T-cell (primary cell): ENCODE measurements around the gene MPZL3. TPM values are rescaled to one million over a fixed set of nuclear protein-coding genes. Genes with fewer than 3 reads are reported as not detected.

Source experiments
- ATAC-seq, 4 experiments: fragments of 200-7000 bp in 3 of 4; fragments of 150-1000 bp in 1 of 4; cut with Tn5 transposase; replicated peaks in 1 of 4; 1 replicate in 3 of 4; 2 replicates in 1 of 4; pipeline ENCODE4 v1.10.0; 2021; ENCODE audit warnings: moderate library complexity in 3 of 4, mild to moderate bottlenecking in 2 of 4, moderate number of reproducible peaks in 1 of 4
- CTCF ChIA-PET, 2 donors: fragments of 300-600 bp; sonication (Branson Sonifier 250); formaldehyde crosslinking; loops; one replicate each; lab custom pipeline; 2022; ENCODE audit warnings: antibody characterized with exemption in 2 of 2; lab: Charles Lee
- POLR2A ChIA-PET, 2 donors: fragments of 300-600 bp; sonication (Branson Sonifier 250); formaldehyde crosslinking; loops; one replicate each; lab custom pipeline; 2022; ENCODE audit warnings: antibody characterized with exemption in 2 of 2; lab: Charles Lee
- DNase-seq, 35 experiments: peaks; one replicate each; pipeline versions ENCODE4 v3.0.0 to v3.0.0-alpha.2; 2013 to 2023
- H3K27ac ChIP-seq: one replicate; pipeline ENCODE4 v1.5.1; 2013; ENCODE audit warnings: low read length
- H3K27me3 ChIP-seq, 2 experiments: replicated peaks in 1 of 2; 1 replicate in 1 of 2; 2 replicates in 1 of 2; pipeline versions ENCODE4 v1.6.1 to v1.7.0; 2013; ENCODE audit warnings: low read length in 1 of 2, mixed read lengths in 1 of 2; ENCODE audit not compliant: control insufficient read depth in 2 of 2, insufficient read depth in 2 of 2; ENCODE audit errors: extremely low read depth in 1 of 2
- H3K36me3 ChIP-seq, 2 donors: 1 replicate in 1 of 2; 2 replicates in 1 of 2; pipeline versions ENCODE4 v1.6.1 to v1.7.0; 2013; ENCODE audit warnings: low read length in 1 of 2; ENCODE audit not compliant: control insufficient read depth in 2 of 2, insufficient read depth in 1 of 2; ENCODE audit errors: extremely low read depth in 1 of 2
- H3K4me1 ChIP-seq, 2 experiments: 1 replicate in 1 of 2; 2 replicates in 1 of 2; pipeline versions ENCODE4 v1.6.1 to v1.7.0; 2013; ENCODE audit warnings: low read length in 2 of 2, mixed read lengths in 1 of 2; ENCODE audit not compliant: insufficient read depth in 2 of 2, control insufficient read depth in 1 of 2; ENCODE audit errors: extremely low read depth in 1 of 2
- H3K4me3 ChIP-seq, 2 donors: 1 replicate in 1 of 2; 2 replicates in 1 of 2; pipeline versions ENCODE4 v1.5.1 to v1.7.0; 2013; ENCODE audit warnings: mild to moderate bottlenecking in 2 of 2, low read length in 1 of 2, moderate library complexity in 1 of 2; ENCODE audit not compliant: control insufficient read depth in 1 of 2; ENCODE audit errors: extremely low read depth in 1 of 2
- H3K9me3 ChIP-seq: 2 replicates; pipeline ENCODE4 v1.7.0; 2013
- H3K27ac Mint-ChIP-seq, 2 donors: one replicate each; pipeline ENCODE4 v1.8.0; 2020 to 2021; ENCODE audit warnings: mild to moderate bottlenecking in 2 of 2, mixed read lengths in 2 of 2
- H3K27me3 Mint-ChIP-seq, 2 donors: one replicate each; pipeline ENCODE4 v1.8.0; 2021 to 2022; ENCODE audit warnings: mixed read lengths in 2 of 2
- H3K36me3 Mint-ChIP-seq: one replicate; pipeline ENCODE4 v1.8.0; 2021; ENCODE audit warnings: mixed read lengths
- H3K4me1 Mint-ChIP-seq, 3 donors: one replicate each; pipeline ENCODE4 v1.8.0; 2020 to 2022; ENCODE audit warnings: mixed read lengths in 3 of 3, mild to moderate bottlenecking in 1 of 3
- H3K4me3 Mint-ChIP-seq, 3 donors: one replicate each; pipeline ENCODE4 v1.8.0; 2020 to 2022; ENCODE audit warnings: mild to moderate bottlenecking in 3 of 3, mixed read lengths in 3 of 3, moderate library complexity in 3 of 3
- H3K9me3 Mint-ChIP-seq, 3 donors: one replicate each; pipeline ENCODE4 v1.8.0; 2020 to 2022; ENCODE audit warnings: mixed read lengths in 3 of 3
- WGBS: methylation state at CpG from one replicate; pipeline ENCODE4 v1.1.5; 2013; ENCODE audit warnings: missing lambda C conversion rate; ENCODE audit not compliant: insufficient coverage; 5-methylcytosine and 5-hydroxymethylcytosine counted together
- total RNA-seq, 35 experiments: library from RNA in 6 of 35; stranded (reverse) in 6 of 35; fragments of 120-200 nt in 1 of 35; gene quantifications; one replicate each; pipeline versions ENCODE4 v1.2.1 to v1.2.4 and lab custom pipeline; 2013 to 2026

MPZL3 gene
- total RNA-seq, result 10 to 100 TPM in 4 of 5 donors, 1 to 10 TPM in 1; 9.8 to 25.2 (median 16.5) TPM
- total RNA-seq (2013), result 23.9 TPM
- total RNA-seq (lab: John Stamatoyannopoulos, UW), result 46.3 to 347 (median 92.2) reads per million in 29 experiments

- H3K4me1 Mint-ChIP-seq, result peaks cover 32 to 47% (median 44%) of the 10 kb centered on the region in 3 donors
- no peaks in the 10 kb centered on the region for H3K9me3 Mint-ChIP-seq
- ATAC-seq (peak; percentile 72 to 89 (median 78)), DNase-seq (peak; percentile 70 to 96 (median 83))
- peaks cover 0 to 2% of the 10 kb centered on the region in 2 donors for H3K27me3 Mint-ChIP-seq
- Histone ChIP-seq H3K4me1 (peaks cover 6 to 14% of the 10 kb centered on the region in 2 experiments), H3K4me3 (peak within 1 kb of the TSS; percentile 81 to 93), H3K27ac (peak within 1 kb of the TSS; percentile 98), H3K27me3 (no peaks in the 10 kb centered on the region), H3K36me3 (no peaks in the 10 kb centered on the region), H3K9me3 (no peaks in the 10 kb centered on the region)
- WGBS, result 0% methylated on average over 21 of the region's 33 CpGs
- peak within 1 kb of the TSS; percentile 99 to 100 for H3K27ac Mint-ChIP-seq
- peak within 1 kb of the TSS; percentile 98 to 99 (median 99) for H3K4me3 Mint-ChIP-seq
- ChIA-PET CTCF (interaction anchor here (0.6 to 2.6 kb wide), 14 partner anchors 10 to 154 kb away, joined by 3 to 18 read pairs (median 3); partner anchors contain the start of gene JAML (in 1 of the 2)), POLR2A (interaction anchor here (0.5 to 1.5 kb wide), 21 partner anchors 10 to 850 kb away, joined by 3 to 11 read pairs (median 4); partner anchors contain the start of genes JAML (in 2 of the 2), CD3D (in 1 of the 2), CD3E (in 1 of the 2) and DPAGT1 (in 1 of the 2))
- peaks cover 12% of the 10 kb centered on the region for H3K36me3 Mint-ChIP-seq
Measured at GRCh38 chr11:118251858-118252652, at the start of gene MPZL3. MPZL3 (minus strand) TSS chr11:118252365; CDS start chr11:118252294, 71 bp downstream.

GRCh38 chr11:118301600-118302195 is 49.5 kb upstream of the MPZL3 start:
- POLR2A ChIA-PET, result interaction anchor here in 1 of 2 donors (0.6 to 0.8 kb wide), 4 partner anchors 17 to 288 kb away, joined by 3 to 9 read pairs (median 4); no protein-coding TSS in a partner anchor
- DNase-seq (no peak), ATAC-seq (no peak)
- Mint-ChIP-seq H3K27me3 (no peaks in the 10 kb centered on the region), H3K36me3 (peaks cover 12% of the 10 kb centered on the region), H3K27ac (peak overlapping the region; percentile 100), H3K4me3 (peak overlapping the region in 1 of 3 donors; percentile 99), H3K4me1 (peaks cover 45 to 60% (median 58%) of the 10 kb centered on the region in 3 donors), H3K9me3 (no peaks in the 10 kb centered on the region)
- no peak overlapping the region for H3K4me3 ChIP-seq
- peaks cover 15 to 42% of the 10 kb centered on the region in 2 experiments for H3K4me1 ChIP-seq
- CTCF ChIA-PET, result interaction anchor here (0.8 to 2.0 kb wide), 7 partner anchors 10 to 103 kb away, joined by 3 to 27 read pairs (median 5); no protein-coding TSS in a partner anchor
- no peaks in the 10 kb centered on the region for H3K36me3 ChIP-seq
- 86% methylated on average over 6 of the region's 8 CpGs for WGBS
- no peaks in the 10 kb centered on the region for H3K9me3 ChIP-seq
- H3K27me3 ChIP-seq, result no peaks in the 10 kb centered on the region
- H3K27ac ChIP-seq, result no peak overlapping the region

- CTCF ChIA-PET, result interaction anchor here (0.5 to 2.5 kb wide), 39 partner anchors 8 to 193 kb away, joined by 3 to 20 read pairs (median 4); partner anchors contain the start of genes CD3D (in 1 of the 2), CD3E (in 1 of the 2), CD3G (in 1 of the 2) and JAML (in 1 of the 2)
- H3K27ac Mint-ChIP-seq, result peak overlapping the region; percentile 79 to 80
- WGBS, result 88% methylated on average over 1 of the region's 3 CpGs
Measured at GRCh38 chr11:118295815-118296454, 43.8 kb upstream of the MPZL3 start.

GRCh38 chr11:118295199-118295598 is 43.0 kb upstream of the MPZL3 start:
- 100% methylated on average over 1 of the region's 5 CpGs for WGBS
- Histone ChIP-seq H3K4me3 (no peak overlapping the region), H3K36me3 (no peaks in the 10 kb centered on the region), H3K9me3 (no peaks in the 10 kb centered on the region), H3K27me3 (no peaks in the 10 kb centered on the region), H3K4me1 (peaks cover 0 to 11% of the 10 kb centered on the region in 2 experiments), H3K27ac (no peak overlapping the region)
- Mint-ChIP-seq H3K4me3 (no peak overlapping the region), H3K9me3 (no peaks in the 10 kb centered on the region), H3K4me1 (peaks cover 21 to 22% (median 22%) of the 10 kb centered on the region in 3 donors), H3K27ac (no peak overlapping the region), H3K27me3 (no peaks in the 10 kb centered on the region), H3K36me3 (no peaks in the 10 kb centered on the region)
- ChIA-PET POLR2A (interaction anchor here (1.0 to 1.4 kb wide), 2 partner anchors 44 to 50 kb away, joined by 3 to 5 read pairs; partner anchors contain the start of gene CD3G (in 1 of the 2)), CTCF (interaction anchor here (0.7 to 2.5 kb wide), 36 partner anchors 8 to 193 kb away, joined by 3 to 20 read pairs (median 4); partner anchors contain the start of genes CD3D (in 1 of the 2), CD3E (in 1 of the 2), CD3G (in 1 of the 2) and JAML (in 1 of the 2))
- ATAC-seq (peak in 2 of 4 experiments; percentile 24 to 42), DNase-seq (peak in 1 of 35 experiments; percentile 24)

More at GRCh38 chr11:118295815-118296454, 43.8 kb upstream of the MPZL3 start:
- POLR2A ChIA-PET, result interaction anchor here (1.0 to 1.4 kb wide), 2 partner anchors 43 to 49 kb away, joined by 3 to 5 read pairs; partner anchors contain the start of gene CD3G (in 1 of the 2)
- DNase-seq (peak in 27 of 35 experiments; percentile 8 to 76 (median 36)), ATAC-seq (peak; percentile 79 to 83 (median 80))
- Histone ChIP-seq H3K27me3 (no peaks in the 10 kb centered on the region), H3K4me3 (no peak overlapping the region), H3K9me3 (no peaks in the 10 kb centered on the region), H3K36me3 (no peaks in the 10 kb centered on the region), H3K4me1 (peaks cover 0 to 8% of the 10 kb centered on the region in 2 experiments), H3K27ac (peak overlapping the region; percentile 14)
- H3K4me3 Mint-ChIP-seq, result no peak overlapping the region
- no peaks in the 10 kb centered on the region for H3K36me3 Mint-ChIP-seq
- H3K9me3 Mint-ChIP-seq, result no peaks in the 10 kb centered on the region
- peaks cover 21 to 22% (median 22%) of the 10 kb centered on the region in 3 donors for H3K4me1 Mint-ChIP-seq
- no peaks in the 10 kb centered on the region for H3K27me3 Mint-ChIP-seq

- Mint-ChIP-seq H3K4me1 (peaks cover 17 to 24% (median 19%) of the 10 kb centered on the region in 3 donors), H3K9me3 (peaks cover 0 to 3% (median 0%) of the 10 kb centered on the region in 3 donors), H3K27ac (no peak overlapping the region), H3K27me3 (no peaks in the 10 kb centered on the region), H3K36me3 (no peaks in the 10 kb centered on the region), H3K4me3 (no peak overlapping the region)
- ChIA-PET POLR2A (no interaction called here), CTCF (interaction anchor here (0.6 to 1.6 kb wide), 3 partner anchors 46 to 96 kb away, joined by 4 to 10 read pairs (median 7); partner anchors contain the start of gene JAML (in 1 of the 2))
- Histone ChIP-seq H3K36me3 (no peaks in the 10 kb centered on the region), H3K4me3 (no peak overlapping the region), H3K9me3 (no peaks in the 10 kb centered on the region), H3K27ac (no peak overlapping the region), H3K4me1 (peaks cover 0 to 11% of the 10 kb centered on the region in 2 experiments), H3K27me3 (no peaks in the 10 kb centered on the region)
- no peak for DNase-seq
- no CpG with 5 or more reads among the region's 2 CpGs for WGBS
- ATAC-seq, result no peak
Measured at GRCh38 chr11:118294053-118294452, 41.9 kb upstream of the MPZL3 start.
